Esophagus muscularis mucosa (tissue), 3 donors: ENCODE data around the gene DMAP1.

ENCODE experiments used
- CTCF ChIP-seq, 3 experiments: fragments of 200-600 bp in 2 of 3; fragments of 450-650 bp in 1 of 3; sonication (generic) in 2 of 3; IDR thresholded peaks; one replicate each; pipeline ENCODE4 v1.5.1; 2017 to 2019; ENCODE audit warnings: antibody characterized with exemption in 3 of 3, mild to moderate bottlenecking in 2 of 3, moderate library complexity in 1 of 3
- POLR2A ChIP-seq: fragments of 450-650 bp; IDR thresholded peaks from one replicate; pipeline ENCODE4 v1.6.1; 2017; ENCODE audit warnings: antibody characterized with exemption, moderate library complexity, mild to moderate bottlenecking, low read depth

DNA sequence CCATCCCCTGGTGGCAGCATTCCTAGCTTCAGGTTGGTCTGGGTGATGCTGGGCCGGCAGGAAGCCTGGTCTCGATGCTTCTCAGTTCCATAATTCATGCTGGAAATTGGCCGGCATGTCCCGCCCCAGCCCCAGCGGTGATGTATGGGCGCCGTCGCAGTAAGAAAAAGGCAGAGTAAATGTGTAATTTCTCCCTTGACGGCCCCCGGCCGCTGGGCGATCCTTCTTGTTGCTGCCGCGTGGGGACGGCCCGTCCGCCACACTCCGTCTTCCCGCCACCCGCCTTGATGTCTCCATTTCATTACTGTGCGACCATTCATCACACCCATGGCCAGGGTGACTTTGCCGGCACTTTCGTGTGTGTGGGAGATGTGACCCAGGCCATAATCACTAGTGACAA, 8.5 kb downstream of the DMAP1 start:
- TF ChIP-seq CTCF (IDR thresholded peaks at IDR 0.05) = no peak
- no peak for TF ChIP-seq POLR2A
